Activated gamma-delta T cell treated with anti-CD3 and anti-CD28 coated beads, Interleukin-2, amount 50 U/mL, for 16 hours (primary cell): Measurements from ENCODE around the gene NCK2.

Experiments used
- DNase-seq: peaks from one replicate; pipeline ENCODE4 v3.0.0-alpha.2; 2020; ENCODE audit warnings: low read depth

Gene NCK2

GRCh38 chr2:105873721-105874120 lies 129.0 kb downstream of the NCK2 start:
- DNase-seq = peak; percentile 63

- no peak for DNase-seq
These were observed 129.8 kb downstream of the NCK2 start for GRCh38 chr2:105874466-105874865.

GRCh38 chr2:105875241-105875640 lies 130.5 kb downstream of the NCK2 start:
- DNase-seq = no peak

DNA sequence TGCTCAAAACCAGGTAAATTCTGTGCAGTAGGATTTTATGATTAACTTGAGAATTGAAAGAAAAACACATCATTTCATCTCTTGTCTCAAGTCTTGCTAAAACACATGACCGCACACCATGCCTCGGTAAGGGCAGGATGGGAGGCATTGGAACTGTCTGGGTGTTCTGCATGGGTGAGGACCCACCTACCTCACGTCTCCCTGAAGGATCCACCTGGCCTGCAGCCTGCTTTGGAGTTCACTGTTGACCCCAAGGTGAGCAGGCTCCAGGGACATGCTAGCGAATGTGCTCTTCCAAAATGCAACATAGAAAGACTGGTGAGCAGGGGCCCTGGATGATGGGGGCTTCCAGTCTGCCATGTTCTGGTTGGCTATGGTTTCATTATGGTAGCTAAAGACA lies 131.5 kb downstream of the NCK2 start:
- DNase-seq = no peak

DNA sequence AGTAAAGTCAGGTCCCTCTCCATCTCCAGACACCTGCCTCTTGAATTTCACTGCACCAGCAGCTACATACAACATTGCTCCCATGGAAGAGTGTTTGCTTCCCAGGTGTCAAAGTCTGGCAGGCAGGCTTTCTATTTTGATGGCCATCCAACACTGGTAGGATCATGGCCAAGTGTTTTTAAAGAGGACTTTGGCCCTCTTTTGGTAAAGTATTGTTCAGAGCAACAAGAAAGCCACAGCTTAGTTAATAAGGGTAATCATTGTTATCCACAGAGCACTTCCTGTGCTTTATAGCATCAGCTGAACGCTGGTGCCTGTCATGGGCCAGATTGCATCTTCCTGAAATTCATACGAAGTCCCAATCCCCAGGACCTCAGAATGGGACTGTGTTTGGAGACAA lies 133.2 kb downstream of the NCK2 start:
- DNase-seq = no peak

DNA sequence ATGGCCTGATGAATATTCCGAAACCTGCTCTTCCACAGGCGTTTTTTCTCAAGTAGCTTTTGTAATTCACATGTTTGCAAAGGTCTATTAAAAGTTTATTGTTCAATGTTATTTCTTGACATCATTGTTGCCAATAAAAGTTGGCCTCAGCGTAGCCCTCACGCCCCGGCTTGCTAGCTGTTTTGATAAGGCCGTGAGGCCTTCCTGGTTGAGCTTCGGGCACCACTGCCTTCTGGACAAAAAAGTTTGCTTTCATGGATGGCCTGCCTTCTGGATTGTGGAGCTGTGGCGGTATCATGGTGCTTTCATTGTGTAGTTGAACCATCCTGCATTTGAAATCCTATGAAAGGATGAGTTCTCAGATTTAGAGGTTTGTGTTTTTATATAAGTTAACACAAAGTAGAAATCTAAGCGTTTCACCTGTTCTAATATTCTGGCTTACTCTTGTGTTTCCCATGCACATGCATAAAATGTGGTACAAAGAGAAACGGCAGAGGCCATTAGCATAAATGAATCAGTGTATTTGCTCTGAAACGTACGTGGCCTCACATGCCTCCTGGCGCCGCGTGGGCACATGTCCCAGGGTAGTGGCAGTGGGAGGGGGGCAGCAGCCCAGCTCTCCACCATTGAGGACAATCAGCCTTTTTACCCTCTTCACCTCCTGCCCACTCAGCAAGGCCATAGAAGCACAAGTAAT lies 134.5 kb downstream of the NCK2 start:
- DNase-seq = no peak

DNA sequence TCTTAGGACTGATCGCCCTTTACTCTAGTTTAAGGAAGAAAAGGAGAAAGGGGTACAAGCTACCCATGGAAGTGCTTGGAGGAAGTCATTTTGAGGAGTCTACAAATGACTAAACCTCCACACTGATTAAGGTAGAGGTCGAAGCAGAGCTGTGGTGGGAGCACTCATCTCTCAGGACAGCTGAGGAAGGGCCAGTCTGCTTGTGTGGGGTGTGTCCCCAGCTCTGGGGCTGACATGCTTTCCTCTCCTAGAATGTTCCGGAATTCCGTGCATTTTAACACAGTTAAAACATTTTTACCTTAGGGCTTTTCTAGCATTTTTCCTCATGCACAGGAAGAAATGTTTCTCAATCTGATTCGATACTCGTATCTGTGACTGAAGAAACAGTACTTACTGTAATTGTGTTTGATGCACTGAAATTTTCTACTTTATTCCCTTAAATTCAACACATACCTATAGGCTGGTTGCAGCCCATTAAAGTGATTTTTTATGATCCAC lies 135.1 kb downstream of the NCK2 start:
- no peak for DNase-seq

- DNase-seq = no peak
These were observed 135.9 kb downstream of the NCK2 start for GRCh38 chr2:105880637-105881036.

DNA sequence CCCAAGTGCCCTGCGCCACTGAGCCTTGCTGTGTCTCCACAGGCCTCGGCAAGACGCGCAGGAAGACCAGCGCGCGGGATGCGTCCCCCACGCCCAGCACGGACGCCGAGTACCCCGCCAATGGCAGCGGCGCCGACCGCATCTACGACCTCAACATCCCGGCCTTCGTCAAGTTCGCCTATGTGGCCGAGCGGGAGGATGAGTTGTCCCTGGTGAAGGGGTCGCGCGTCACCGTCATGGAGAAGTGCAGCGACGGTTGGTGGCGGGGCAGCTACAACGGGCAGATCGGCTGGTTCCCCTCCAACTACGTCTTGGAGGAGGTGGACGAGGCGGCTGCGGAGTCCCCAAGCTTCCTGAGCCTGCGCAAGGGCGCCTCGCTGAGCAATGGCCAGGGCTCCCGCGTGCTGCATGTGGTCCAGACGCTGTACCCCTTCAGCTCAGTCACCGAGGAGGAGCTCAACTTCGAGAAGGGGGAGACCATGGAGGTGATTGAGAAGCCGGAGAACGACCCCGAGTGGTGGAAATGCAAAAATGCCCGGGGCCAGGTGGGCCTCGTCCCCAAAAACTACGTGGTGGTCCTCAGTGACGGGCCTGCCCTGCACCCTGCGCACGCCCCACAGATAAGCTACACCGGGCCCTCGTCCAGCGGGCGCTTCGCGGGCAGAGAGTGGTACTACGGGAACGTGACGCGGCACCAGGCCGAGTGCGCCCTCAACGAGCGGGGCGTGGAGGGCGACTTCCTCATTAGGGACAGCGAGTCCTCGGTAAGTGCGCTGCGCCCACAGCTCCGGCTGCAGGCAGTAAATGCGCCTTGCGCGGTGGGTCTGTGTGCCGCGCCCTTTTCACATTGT lies 136.8 kb downstream of the NCK2 start:
- no peak for DNase-seq

DNA sequence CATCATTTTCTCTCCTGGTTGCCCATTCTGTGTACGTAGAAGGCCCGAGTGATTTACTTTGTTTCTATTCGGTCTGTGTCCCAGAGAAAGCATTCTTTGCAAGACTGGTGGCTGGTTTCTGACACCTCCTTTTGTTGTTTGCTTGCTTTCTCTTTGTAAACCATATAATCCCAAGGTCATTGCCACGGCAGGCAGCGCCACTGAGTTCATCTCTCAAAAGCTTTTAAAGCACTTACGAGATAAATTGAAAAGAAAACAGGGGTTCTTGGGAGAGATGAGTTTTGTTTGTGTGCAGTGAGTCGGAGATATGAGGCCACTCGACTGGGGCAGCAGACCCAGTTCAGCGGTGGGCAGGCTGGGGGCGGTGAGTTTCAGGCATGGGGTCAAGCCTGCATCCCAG lies 137.6 kb downstream of the NCK2 start:
- DNase-seq = no peak

DNA sequence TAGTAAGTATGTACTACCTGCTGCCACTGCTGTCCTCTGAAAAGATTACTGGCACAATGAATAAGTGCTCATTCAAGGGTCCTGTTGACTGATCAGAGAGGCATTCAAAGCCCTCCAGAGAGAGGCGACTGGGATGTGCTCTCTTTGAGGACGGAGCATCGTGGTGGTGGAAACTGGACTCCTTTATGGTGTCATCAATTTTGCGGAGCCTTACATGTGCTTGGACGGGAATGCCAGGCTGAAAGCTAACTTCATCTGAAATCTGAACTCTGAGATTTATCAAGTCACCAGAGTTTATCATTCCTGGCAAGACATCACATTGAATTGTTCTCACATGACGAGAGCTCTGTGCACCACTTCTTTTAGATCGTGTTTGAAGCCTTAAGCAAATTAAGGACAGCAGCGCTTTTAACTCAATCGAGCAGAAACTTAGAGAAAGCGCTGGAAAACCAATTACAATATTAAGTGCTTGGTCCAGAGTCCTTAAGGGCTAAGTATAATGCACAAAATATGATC lies 138.3 kb downstream of the NCK2 start:
- DNase-seq = no peak

- no peak for DNase-seq
These were observed 139.4 kb downstream of the NCK2 start for GRCh38 chr2:105883911-105884694.

- DNase-seq = no peak
These were observed 140.7 kb downstream of the NCK2 start for GRCh38 chr2:105885456-105885855.

DNA sequence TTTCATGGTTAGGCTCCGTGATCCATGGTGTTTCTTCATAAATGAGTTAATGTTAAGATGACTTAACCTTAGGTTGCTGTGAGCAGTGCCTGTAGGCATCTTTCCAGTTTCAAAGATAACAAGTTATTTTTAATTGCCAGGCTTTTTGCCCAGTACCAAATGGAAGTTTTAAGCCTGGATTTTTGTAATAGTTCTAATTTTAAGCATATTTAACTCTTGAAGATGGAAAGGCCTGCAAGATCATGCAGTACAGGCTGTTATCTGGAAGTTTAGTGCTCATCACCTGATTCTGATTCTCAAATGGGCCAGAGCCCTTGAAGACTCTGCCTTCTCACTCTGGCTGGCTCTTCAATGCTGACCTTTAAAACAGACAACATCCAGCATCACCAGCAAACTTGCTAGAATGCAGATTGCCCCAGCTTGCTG lies 141.3 kb downstream of the NCK2 start:
- no peak for DNase-seq

DNA sequence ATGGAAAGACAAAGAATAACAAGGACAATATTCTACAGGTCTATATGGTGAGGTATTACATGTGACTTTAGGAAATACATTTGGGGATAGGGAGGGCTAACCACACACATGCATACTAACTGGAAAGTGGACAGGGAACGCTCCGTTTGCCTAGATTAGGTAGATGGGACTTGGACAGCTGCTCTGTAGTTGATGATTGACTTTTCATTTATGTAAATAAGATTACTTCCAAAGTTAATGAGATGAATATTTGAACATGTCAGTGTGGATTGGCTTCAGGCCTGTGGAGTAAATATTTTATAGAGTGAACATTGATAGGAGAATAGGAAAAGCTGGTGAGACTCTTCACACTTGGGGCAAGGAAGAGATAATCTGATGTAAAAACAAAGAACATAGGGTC lies 142.0 kb downstream of the NCK2 start:
- DNase-seq = no peak

DNA sequence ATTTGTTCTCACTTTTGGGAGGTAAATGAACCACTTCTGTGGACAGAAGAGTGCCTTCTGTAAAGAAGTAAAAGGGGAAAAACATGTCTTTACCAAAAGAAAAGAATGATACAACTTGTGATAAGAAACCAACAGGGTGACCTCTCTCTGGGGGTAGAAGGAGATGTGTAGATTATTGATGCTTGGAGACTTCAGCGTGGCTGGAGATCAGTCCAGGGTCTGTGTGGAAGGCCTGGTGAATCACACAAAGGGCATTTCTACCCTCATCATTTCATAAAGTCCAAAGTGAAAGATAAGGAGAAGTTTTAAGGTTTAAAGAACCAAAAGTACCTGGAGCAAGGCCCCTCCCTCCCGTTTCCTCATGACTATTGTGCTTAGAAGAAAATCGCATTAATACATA lies 142.5 kb downstream of the NCK2 start:
- no peak for DNase-seq

DNA sequence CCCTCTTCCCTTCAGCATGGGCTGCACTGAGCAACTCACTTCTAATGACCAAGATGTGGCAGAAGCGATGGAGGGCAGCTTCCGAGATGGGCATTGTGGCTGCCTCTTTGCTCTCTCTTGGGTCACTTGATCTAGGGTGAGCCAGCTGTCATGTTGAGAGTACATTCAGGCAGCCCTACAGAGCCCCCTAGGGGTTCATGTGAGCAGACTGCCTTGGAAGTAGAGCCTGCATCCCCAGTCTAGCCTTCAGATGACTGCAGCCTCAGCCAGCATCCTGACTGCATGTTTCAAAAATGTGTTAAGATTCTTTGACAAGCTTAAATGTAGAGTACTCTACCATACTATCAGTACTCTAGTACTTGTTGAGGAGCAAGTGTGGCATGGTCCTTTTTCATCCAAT lies 143.9 kb downstream of the NCK2 start:
- no peak for DNase-seq

DNA sequence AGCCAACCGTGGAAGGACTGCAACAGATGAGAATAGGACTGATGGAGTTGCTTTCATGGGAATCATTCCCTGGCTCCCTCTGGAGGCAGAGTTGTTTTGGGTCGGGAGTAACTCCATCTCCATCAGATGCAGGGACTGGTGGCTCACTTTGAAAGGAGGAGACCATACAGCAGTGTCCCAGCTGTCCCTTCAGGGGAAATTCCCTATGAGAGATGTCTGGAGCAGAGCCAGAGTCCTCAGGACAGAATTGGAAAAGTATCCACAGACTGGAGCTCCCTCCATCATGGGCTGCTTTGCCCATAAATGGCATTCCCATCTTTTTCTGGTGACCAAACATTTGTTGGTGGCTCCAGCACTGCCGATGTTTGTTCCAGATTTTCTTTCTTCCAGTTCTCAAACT lies 144.3 kb downstream of the NCK2 start:
- DNase-seq = no peak

DNA sequence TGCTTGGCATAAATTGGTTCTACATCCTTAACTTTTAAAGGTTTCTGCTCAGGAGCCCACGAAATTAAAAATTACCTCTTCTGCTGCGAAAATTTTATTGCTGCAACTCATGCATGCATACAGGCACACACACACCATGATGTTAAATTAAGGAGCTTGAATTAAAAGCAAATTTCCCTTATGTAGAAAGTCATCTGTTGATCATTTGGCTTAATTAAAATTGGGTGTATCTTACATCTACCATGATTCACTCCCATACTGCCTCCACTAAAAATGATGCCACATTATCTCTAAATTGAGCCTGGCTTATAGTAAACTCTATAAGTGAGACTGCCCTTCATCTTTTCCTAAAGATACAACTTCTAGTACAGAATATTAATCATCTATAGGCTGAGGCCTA lies 145.4 kb downstream of the NCK2 start:
- DNase-seq = no peak

DNA sequence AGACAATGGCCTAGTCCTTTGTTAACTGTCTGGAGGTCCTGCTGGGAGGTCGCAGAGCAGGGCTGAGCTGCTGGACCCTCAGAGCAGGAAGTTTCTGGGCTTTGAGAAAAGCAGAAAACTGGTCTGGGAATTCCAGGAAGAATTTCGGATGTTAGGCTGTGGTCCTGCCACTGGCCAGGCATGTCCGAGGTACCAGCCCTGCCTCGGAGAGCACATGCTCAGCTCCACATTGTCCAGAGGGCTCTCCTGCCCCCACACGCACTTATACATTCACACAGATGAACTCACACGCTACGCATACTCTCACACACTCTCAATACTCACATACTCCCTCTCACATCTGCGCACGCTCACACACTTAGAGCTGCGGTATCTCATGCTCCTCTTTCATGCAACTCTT lies 146.1 kb downstream of the NCK2 start:
- no peak for DNase-seq

DNA sequence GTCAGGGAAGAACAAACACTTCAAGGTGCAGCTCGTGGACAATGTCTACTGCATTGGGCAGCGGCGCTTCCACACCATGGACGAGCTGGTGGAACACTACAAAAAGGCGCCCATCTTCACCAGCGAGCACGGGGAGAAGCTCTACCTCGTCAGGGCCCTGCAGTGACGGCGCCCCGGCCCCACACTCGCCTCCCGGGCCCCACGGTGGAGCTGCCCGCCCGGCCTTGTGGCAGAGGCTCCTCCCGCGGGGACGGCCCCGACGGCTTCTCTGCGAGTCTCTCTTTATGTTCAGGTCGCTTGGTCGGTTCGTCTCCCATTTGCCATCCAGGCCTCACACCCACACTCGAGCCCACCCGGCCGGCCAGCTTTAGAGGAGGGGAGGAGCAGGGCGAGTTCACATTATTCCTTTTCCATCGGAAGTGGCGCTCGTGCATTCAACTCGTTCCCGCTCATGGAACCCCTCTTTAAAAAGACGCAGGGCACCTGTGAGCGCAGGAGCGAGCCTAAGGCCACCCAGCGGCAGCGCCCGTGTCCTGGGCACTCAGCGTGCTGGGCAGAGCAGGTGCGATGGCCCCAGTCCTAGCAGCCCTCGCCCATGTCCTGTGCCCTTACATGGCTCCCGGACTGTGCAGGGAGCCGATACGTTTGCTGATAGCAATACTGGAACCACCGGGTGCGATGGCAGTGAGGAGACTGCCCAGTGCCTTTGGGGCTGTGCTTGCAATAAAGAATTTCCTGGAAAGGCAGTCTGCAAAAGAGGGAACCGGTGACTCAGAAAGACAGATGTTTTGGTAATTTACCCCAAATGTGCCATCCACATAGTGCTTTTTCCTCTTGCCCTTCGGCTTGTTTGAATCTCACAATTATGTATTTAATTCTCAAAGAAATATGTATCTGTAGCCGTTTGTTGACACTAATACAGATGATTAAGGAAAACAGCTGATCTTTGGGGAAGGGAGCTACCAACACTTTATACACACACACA lies 148.6 kb downstream of the NCK2 start:
- no peak for DNase-seq
